ENCODE measurements around the gene ZNHIT3. TPM values are rescaled to one million over a fixed set of nuclear protein-coding genes. Genes with fewer than 3 reads are reported as not detected.

ZNHIT3 gene
- total RNA-seq, 1 experiment from 2014 or later: 37.9 TPM

DNA sequence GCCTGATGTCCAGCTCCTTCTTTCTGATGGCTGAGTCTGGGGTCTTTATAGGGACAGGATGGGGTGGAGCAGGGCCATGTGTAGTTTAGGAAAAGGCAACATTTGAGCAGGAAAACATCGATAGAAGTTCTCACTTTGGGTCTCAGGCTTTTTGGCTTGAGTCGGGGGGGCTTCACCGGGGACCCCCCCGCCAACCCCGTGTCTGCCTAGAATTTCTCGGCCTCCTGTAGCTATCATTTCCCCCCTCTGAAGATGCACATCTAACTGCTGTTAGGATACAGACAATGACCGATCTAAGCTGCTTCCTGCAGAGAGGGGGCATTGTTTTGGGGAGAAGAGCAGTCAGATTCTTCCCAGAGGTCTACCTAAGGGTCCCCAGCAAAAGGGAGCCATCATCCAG, 16.7 kb upstream of the ZNHIT3 start:
- CTCF ChIA-PET: no interaction called here
- Histone ChIP-seq H3K27me3 (ENCODE audit: low read length) (peaks cover 33% of the 10 kb centered on the region), H3K79me2 (ENCODE audit: low read length) (no peaks in the 10 kb centered on the region), H3K4me1 (ENCODE audit: insufficient read depth, low read length) (no peaks in the 10 kb centered on the region), H3K4me3 (ENCODE audit: low read length) (no peak overlapping the region), H3K4me2 (ENCODE audit: low read length) (no peak overlapping the region), H3K9me3 (ENCODE audit: low read length) (no peaks in the 10 kb centered on the region), H3K36me3 (ENCODE audit: low read depth, low read length) (no peaks in the 10 kb centered on the region), H3K27ac (ENCODE audit: low read length) (no peak overlapping the region), H2AFZ (ENCODE audit: low read length) (no peak overlapping the region), H4K20me1 (ENCODE audit: low read length) (no peaks in the 10 kb centered on the region), H3K9ac (ENCODE audit: low read length) (no peak overlapping the region), H3F3A (ENCODE audit: low read length, unreplicated experiment) (no peaks in the 10 kb centered on the region), H3K9me2 (replicated peaks; ENCODE audit: low read length) (no peaks in the 10 kb centered on the region)
- DNase-seq (no peak), ATAC-seq (no peak)
- BruUV-seq (replicated peaks): no TSS peak
- intact Hi-C loops (cut with micrococcal nuclease): no loop called here
- no peak for TF ChIP-seq EZH2 (IDR thresholded peaks at IDR 0.05; ENCODE audit: low read length, unreplicated experiment)
- TF ChIP-seq, protein P1, sequence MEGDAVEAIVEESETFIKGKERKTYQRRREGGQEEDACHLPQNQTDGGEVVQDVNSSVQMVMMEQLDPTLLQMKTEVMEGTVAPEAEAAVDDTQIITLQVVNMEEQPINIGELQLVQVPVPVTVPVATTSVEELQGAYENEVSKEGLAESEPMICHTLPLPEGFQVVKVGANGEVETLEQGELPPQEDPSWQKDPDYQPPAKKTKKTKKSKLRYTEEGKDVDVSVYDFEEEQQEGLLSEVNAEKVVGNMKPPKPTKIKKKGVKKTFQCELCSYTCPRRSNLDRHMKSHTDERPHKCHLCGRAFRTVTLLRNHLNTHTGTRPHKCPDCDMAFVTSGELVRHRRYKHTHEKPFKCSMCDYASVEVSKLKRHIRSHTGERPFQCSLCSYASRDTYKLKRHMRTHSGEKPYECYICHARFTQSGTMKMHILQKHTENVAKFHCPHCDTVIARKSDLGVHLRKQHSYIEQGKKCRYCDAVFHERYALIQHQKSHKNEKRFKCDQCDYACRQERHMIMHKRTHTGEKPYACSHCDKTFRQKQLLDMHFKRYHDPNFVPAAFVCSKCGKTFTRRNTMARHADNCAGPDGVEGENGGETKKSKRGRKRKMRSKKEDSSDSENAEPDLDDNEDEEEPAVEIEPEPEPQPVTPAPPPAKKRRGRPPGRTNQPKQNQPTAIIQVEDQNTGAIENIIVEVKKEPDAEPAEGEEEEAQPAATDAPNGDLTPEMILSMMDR (conservative IDR thresholded peaks at IDR 0.05; ENCODE audit: low read depth, low read length): no peak
- TF ChIP-seq EZH2phosphoT487 (IDR thresholded peaks at IDR 0.05; ENCODE audit: borderline replicate concordance, low read length): no peak
- POLR2A ChIA-PET (ENCODE audit: unreplicated experiment): no interaction called here

DNA sequence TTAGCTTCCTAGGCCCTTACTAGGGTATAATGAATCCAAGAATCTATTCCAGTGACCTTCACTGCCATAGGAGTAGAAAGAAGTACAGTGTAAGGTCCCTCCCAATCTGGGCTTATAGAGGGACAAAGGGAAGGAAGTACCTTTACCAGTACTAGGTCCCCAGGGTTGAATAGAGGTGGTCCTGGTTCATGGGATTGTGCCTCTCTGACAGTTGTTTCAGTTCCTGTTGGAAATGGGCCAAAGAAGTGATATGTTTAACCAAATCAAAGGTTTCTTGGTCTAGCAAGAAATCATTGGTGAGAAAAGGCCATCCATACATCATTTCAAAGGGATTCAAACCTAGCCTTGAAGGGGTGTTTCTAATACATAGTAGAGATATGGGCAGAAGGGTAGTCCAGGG, 16.0 kb upstream of the ZNHIT3 start:
- Histone ChIP-seq H3K27me3 (ENCODE audit: low read length) (peaks cover 33% of the 10 kb centered on the region), H3K4me2 (ENCODE audit: low read length) (no peak overlapping the region), H2AFZ (ENCODE audit: low read length) (no peak overlapping the region), H3K36me3 (ENCODE audit: low read depth, low read length) (no peaks in the 10 kb centered on the region), H3K9me2 (replicated peaks; ENCODE audit: low read length) (no peaks in the 10 kb centered on the region), H3K9me3 (ENCODE audit: low read length) (no peaks in the 10 kb centered on the region), H3F3A (ENCODE audit: low read length, unreplicated experiment) (no peaks in the 10 kb centered on the region), H3K27ac (ENCODE audit: low read length) (no peak overlapping the region), H3K79me2 (ENCODE audit: low read length) (no peaks in the 10 kb centered on the region), H3K4me3 (ENCODE audit: low read length) (no peak overlapping the region), H3K9ac (ENCODE audit: low read length) (no peak overlapping the region), H3K4me1 (ENCODE audit: insufficient read depth, low read length) (no peaks in the 10 kb centered on the region), H4K20me1 (ENCODE audit: low read length) (no peaks in the 10 kb centered on the region)
- no peak for ATAC-seq
- intact Hi-C loops (cut with micrococcal nuclease): no loop called here
- TF ChIP-seq, protein P1 (conservative IDR thresholded peaks at IDR 0.05; ENCODE audit: low read depth, low read length): no peak
- no peak for TF ChIP-seq EZH2 (IDR thresholded peaks at IDR 0.05; ENCODE audit: low read length, unreplicated experiment)
- no peak for TF ChIP-seq EZH2phosphoT487 (IDR thresholded peaks at IDR 0.05; ENCODE audit: borderline replicate concordance, low read length)
- ChIA-PET POLR2A (ENCODE audit: unreplicated experiment) (no interaction called here), CTCF (no interaction called here)
- DNase-seq: no peak
- no TSS peak for BruUV-seq (replicated peaks)

DNA sequence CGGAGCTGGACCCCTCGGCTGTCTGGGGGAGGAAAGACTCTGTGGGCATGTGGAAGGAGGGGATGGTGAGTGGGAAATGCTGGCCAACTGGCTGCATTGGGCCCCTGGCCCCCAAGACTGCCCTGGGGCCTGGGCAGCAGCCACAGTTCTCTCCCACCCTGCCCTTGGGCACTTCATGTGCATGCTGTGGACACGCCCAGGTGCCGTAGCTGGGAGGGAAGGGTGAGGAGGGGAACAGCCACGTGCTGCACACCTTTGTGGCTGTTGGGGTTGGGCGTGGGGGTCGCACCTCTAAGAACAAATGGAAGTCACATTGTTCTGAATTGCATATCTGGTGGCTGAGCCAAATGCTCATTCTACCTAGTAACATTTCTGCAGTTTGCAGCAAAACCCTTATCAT, 11.9 kb upstream of the ZNHIT3 start:
- H3K9me3 ChIP-seq (ENCODE audit: low read length): no peaks in the 10 kb centered on the region
- no peak for DNase-seq
- intact Hi-C loops (cut with micrococcal nuclease): no loop called here
- H3K27ac ChIP-seq (ENCODE audit: low read length): no peak overlapping the region
- no peak overlapping the region for H2AFZ ChIP-seq (ENCODE audit: low read length)
- ChIA-PET POLR2A (ENCODE audit: unreplicated experiment) (no interaction called here), CTCF (no interaction called here)
- peaks cover 16% of the 10 kb centered on the region for H3K27me3 ChIP-seq (ENCODE audit: low read length)
- H3K9ac ChIP-seq (ENCODE audit: low read length): no peak overlapping the region
- BruUV-seq (replicated peaks): no TSS peak
- no peak for ATAC-seq
- no peaks in the 10 kb centered on the region for H4K20me1 ChIP-seq (ENCODE audit: low read length)
- H3F3A ChIP-seq (ENCODE audit: low read length, unreplicated experiment): no peaks in the 10 kb centered on the region
- TF ChIP-seq EZH2 (IDR thresholded peaks at IDR 0.05; ENCODE audit: low read length, unreplicated experiment) (no peak), EZH2phosphoT487 (IDR thresholded peaks at IDR 0.05; ENCODE audit: borderline replicate concordance, low read length) (no peak)
- TF ChIP-seq, protein P1 (conservative IDR thresholded peaks at IDR 0.05; ENCODE audit: low read depth, low read length): no peak
- no peak overlapping the region for H3K4me3 ChIP-seq (ENCODE audit: low read length)
- H3K4me2 ChIP-seq (ENCODE audit: low read length): no peak overlapping the region
- no peaks in the 10 kb centered on the region for H3K9me2 ChIP-seq (replicated peaks; ENCODE audit: low read length)
- H3K36me3 ChIP-seq (ENCODE audit: low read depth, low read length): no peaks in the 10 kb centered on the region
- H3K79me2 ChIP-seq (ENCODE audit: low read length): no peaks in the 10 kb centered on the region
- H3K4me1 ChIP-seq (ENCODE audit: insufficient read depth, low read length): no peaks in the 10 kb centered on the region
